ENCODE measurements around the gene NUTM2G. TPM values are rescaled to one million over a fixed set of nuclear protein-coding genes. Genes with fewer than 3 reads are reported as not detected.
"Not testable (repeated sequence)": the region's sequence is repeated elsewhere in the genome, so short reads cannot be mapped to it uniquely, and the experiment has no call there.

NUTM2G gene
- total and polyA plus RNA-seq, 9 of the 15 experiments (the other 6 are each of a cell fraction or from before 2014, with no cell fraction given): 0.03 TPM; not detected in 7

DNA sequence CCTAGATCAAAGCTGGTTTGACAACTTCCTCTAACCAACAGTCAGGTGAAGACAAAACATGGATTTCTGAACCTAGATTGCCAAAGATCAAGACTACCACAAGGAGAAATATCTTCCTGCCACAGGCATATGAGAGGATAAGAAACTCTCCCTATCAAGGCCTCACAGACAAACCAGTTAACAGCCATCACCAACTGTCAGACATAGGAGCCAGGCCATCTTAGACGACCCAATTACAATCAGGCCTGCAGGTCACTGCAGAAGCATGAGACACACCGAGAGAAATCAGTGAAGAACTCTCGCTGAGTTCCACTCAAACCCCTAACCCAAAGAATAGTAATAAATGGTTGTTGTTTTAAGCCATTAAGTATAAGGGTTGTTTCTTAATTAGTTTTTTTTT is 45.4 kb downstream of the NUTM2G start (continued):
- TF ChIP-seq, protein P1, sequence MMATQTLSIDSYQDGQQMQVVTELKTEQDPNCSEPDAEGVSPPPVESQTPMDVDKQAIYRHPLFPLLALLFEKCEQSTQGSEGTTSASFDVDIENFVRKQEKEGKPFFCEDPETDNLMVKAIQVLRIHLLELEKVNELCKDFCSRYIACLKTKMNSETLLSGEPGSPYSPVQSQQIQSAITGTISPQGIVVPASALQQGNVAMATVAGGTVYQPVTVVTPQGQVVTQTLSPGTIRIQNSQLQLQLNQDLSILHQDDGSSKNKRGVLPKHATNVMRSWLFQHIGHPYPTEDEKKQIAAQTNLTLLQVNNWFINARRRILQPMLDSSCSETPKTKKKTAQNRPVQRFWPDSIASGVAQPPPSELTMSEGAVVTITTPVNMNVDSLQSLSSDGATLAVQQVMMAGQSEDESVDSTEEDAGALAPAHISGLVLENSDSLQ (IDR thresholded peaks at IDR 0.05): peak; percentile 75
- peak; percentile 48; the same call in 1 of the 2 replicates for TF ChIP-seq PML (IDR thresholded peaks at IDR 0.05; ENCODE audit: low read length)
- peak; percentile 92 for TF ChIP-seq CBFA2T2 (conservative IDR thresholded peaks at IDR 0.05)
- peak; percentile 41; the same call in 1 of the 2 replicates for TF ChIP-seq STAT5A (IDR thresholded peaks at IDR 0.05; ENCODE audit: borderline replicate concordance, low read length)
- TF ChIP-seq CREM (IDR thresholded peaks at IDR 0.05; ENCODE audit: low read depth): 0 out of 2 replicates have a peak, but pooled peaks have one; percentile 8
- TF ChIP-seq SMARCA4 (IDR thresholded peaks at IDR 0.05): peak; percentile 76
- peak; percentile 94 for TF ChIP-seq CBFA2T3 (IDR thresholded peaks at IDR 0.05)
- peak; percentile 77; the same call in 1 of the 2 replicates for TF ChIP-seq SMARCE1 (IDR thresholded peaks at IDR 0.05)
- peak in 1 of 2 experiments; percentile 84; a peak in 2 of 4 replicates for TF ChIP-seq RCOR1 (IDR thresholded peaks at IDR 0.05; ENCODE audit: borderline replicate concordance in 1 of 2, low read depth in 2 of 2, low read length in 2 of 2)
- 0 out of 2 replicates have a peak, but pooled peaks have one; percentile 36 for TF ChIP-seq PHB2 (IDR thresholded peaks at IDR 0.05; ENCODE audit: low read depth)

DNA sequence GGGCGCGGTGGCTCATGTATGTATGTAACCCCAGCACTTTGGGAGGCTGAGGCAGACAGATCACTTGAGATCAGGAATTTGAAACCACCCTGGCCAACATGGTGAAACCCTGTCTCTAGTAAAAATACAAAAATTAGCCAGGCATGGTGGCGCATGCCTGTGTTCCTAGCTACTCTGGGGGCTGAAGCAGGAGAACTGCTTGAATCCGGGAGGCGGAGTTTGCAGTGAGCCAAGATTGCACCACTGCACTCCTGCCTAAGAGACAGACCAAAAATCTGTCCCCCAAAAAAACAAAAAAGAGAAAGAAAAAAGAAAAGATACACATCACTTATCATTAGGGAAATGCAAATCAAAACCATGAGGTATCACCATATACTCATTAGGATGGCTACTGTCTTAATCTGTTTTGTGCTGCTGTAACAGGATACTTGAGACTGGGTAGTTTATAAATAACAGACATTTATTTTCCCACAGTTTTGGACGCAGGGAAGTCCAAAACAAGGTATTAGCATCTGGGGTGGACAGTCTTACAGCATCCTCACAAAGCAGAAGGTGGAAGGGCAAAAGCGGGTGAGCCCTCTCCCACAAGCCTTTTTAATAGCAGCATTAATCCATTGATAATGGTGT is 55.0 kb downstream of the NUTM2G start:
- H3K27me3 ChIP-seq (ENCODE audit: control insufficient read depth in 2 of 2, insufficient read depth in 2 of 2, low read length in 2 of 2); H3K27ac ChIP-seq (ENCODE audit: extremely low read depth, low read depth, low read length); CTCF ChIA-PET (ENCODE audit: low intra/inter-chr PET ratio); H4K20me1 ChIP-seq (replicated peaks; ENCODE audit: control insufficient read depth, insufficient read depth, low read length); H3K9me1 ChIP-seq (ENCODE audit: control insufficient read depth, insufficient read depth, low read length); H3K9ac ChIP-seq (ENCODE audit: insufficient read depth in 1 of 2, low read depth in 2 of 2, low read length in 2 of 2); H2AFZ ChIP-seq (ENCODE audit: low read depth, low read length); H3K9me3 ChIP-seq (replicated peaks; ENCODE audit: control insufficient read depth, insufficient read depth, low read depth, low read length); DNase-seq (ENCODE audit: extremely low read depth in 1 of 4, low spot score in 3 of 4); in situ Hi-C loops (cut with MboI); H3K36me3 ChIP-seq (ENCODE audit: control insufficient read depth, insufficient read depth, low read length); intact Hi-C loops (cut with micrococcal nuclease); H3K4me1 ChIP-seq (replicated peaks in 1 of 2; ENCODE audit: control insufficient read depth in 2 of 2, insufficient read depth in 2 of 2, low read length in 2 of 2); ATAC-seq; FAIRE-seq; POLR2A ChIA-PET; H3K4me2 ChIP-seq (ENCODE audit: insufficient read depth, low read length); BruUV-seq (replicated peaks); H3K4me3 ChIP-seq: not testable (repeated sequence)
- WGBS (ENCODE audit: insufficient coverage, low coverage, missing lambda C conversion rate): 92% methylated on average over 4 of the region's 7 CpGs
- peaks cover 29% of the 10 kb centered on the region for H3K79me2 ChIP-seq (ENCODE audit: control insufficient read depth, insufficient read depth, low read length)

DNA sequence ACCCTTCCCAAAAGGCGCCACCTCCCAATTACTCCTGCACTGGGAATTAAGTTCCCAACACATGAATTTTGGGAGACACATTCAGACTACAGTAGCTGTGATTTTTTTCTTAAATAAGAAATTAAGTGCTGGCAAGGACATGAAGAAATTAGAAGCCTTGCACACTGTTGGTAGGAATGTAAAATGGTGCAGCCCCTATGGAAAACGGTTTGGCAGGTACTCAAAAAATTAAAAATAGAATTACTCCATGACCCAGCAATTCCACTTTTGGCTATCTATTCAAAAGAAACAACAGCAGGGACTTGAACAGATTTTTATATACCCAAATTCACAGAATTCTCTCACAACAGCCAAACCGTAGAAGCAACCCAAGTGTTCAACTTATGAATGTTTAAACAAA is 55.5 kb downstream of the NUTM2G start:
- H3K36me3 ChIP-seq (ENCODE audit: control insufficient read depth, insufficient read depth, low read length); ATAC-seq; H3K9ac ChIP-seq (ENCODE audit: insufficient read depth in 1 of 2, low read depth in 2 of 2, low read length in 2 of 2); H3K4me2 ChIP-seq (ENCODE audit: insufficient read depth, low read length); in situ Hi-C loops (cut with MboI); H3K4me3 ChIP-seq; H3K4me1 ChIP-seq (replicated peaks in 1 of 2; ENCODE audit: control insufficient read depth in 2 of 2, insufficient read depth in 2 of 2, low read length in 2 of 2); H4K20me1 ChIP-seq (replicated peaks; ENCODE audit: control insufficient read depth, insufficient read depth, low read length); H3K9me3 ChIP-seq (replicated peaks; ENCODE audit: control insufficient read depth, insufficient read depth, low read depth, low read length); H3K27me3 ChIP-seq (ENCODE audit: control insufficient read depth in 2 of 2, insufficient read depth in 2 of 2, low read length in 2 of 2); H3K9me1 ChIP-seq (ENCODE audit: control insufficient read depth, insufficient read depth, low read length); H3K27ac ChIP-seq (ENCODE audit: extremely low read depth, low read depth, low read length); intact Hi-C loops (cut with micrococcal nuclease); H2AFZ ChIP-seq (ENCODE audit: low read depth, low read length); CTCF ChIA-PET (ENCODE audit: low intra/inter-chr PET ratio); FAIRE-seq; BruUV-seq (replicated peaks); POLR2A ChIA-PET; DNase-seq (ENCODE audit: extremely low read depth in 1 of 4, low spot score in 3 of 4): not testable (repeated sequence)
- WGBS (ENCODE audit: insufficient coverage, low coverage, missing lambda C conversion rate): 54% methylated on average over 2 of the region's 3 CpGs
- peaks cover 29% of the 10 kb centered on the region for H3K79me2 ChIP-seq (ENCODE audit: control insufficient read depth, insufficient read depth, low read length)
